Ramos (cell line): ENCODE results near the gene IFI44.

Experiments
- in situ Hi-C: fragments of 300-500 bp; cut with MboI; formaldehyde crosslinking; loops from one replicate; pipeline ENCODE4 v1.14.3; 2022; ENCODE audit warnings: low sequenced_read_pairs; ENCODE audit not compliant: unreplicated experiment

Gene IFI44

GRCh38 chr1:78691995-78692747 lies 42.5 kb downstream of the IFI44 start:
- in situ Hi-C loops, result no loop called here

DNA sequence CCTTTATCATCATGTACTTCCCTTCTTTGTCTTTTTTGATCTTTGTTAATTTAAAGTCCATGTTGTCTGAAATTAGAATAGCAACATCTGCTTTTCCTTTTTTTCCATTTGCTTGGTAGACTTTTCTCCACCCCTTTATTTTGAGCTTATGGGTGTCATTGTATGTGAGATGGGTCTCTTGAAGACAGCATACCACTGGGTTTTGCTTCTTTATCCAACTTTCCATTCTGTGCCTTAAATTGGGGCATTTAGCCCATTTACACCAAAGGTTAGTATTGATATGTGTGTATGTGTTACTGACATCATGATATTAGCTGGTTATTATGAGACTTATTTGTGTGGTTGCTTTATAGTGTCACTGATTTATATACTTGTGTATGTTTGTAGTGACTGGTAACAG lies 50.2 kb downstream of the IFI44 start:
- in situ Hi-C loops, result no loop called here

GRCh38 chr1:78702426-78702825 lies 52.8 kb downstream of the IFI44 start:
- in situ Hi-C loops, result no loop called here

- in situ Hi-C loops, result no loop called here
Observed at GRCh38 chr1:78703806-78704205, 54.2 kb downstream of the IFI44 start.

GRCh38 chr1:78712467-78713051 lies 62.9 kb downstream of the IFI44 start:
- in situ Hi-C loops, result no loop called here

GRCh38 chr1:78713297-78713696 lies 63.7 kb downstream of the IFI44 start:
- in situ Hi-C loops, result no loop called here
